ENCODE data around the gene SLITRK2.

The SLITRK2 gene, protein sequence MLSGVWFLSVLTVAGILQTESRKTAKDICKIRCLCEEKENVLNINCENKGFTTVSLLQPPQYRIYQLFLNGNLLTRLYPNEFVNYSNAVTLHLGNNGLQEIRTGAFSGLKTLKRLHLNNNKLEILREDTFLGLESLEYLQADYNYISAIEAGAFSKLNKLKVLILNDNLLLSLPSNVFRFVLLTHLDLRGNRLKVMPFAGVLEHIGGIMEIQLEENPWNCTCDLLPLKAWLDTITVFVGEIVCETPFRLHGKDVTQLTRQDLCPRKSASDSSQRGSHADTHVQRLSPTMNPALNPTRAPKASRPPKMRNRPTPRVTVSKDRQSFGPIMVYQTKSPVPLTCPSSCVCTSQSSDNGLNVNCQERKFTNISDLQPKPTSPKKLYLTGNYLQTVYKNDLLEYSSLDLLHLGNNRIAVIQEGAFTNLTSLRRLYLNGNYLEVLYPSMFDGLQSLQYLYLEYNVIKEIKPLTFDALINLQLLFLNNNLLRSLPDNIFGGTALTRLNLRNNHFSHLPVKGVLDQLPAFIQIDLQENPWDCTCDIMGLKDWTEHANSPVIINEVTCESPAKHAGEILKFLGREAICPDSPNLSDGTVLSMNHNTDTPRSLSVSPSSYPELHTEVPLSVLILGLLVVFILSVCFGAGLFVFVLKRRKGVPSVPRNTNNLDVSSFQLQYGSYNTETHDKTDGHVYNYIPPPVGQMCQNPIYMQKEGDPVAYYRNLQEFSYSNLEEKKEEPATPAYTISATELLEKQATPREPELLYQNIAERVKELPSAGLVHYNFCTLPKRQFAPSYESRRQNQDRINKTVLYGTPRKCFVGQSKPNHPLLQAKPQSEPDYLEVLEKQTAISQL

DNA sequence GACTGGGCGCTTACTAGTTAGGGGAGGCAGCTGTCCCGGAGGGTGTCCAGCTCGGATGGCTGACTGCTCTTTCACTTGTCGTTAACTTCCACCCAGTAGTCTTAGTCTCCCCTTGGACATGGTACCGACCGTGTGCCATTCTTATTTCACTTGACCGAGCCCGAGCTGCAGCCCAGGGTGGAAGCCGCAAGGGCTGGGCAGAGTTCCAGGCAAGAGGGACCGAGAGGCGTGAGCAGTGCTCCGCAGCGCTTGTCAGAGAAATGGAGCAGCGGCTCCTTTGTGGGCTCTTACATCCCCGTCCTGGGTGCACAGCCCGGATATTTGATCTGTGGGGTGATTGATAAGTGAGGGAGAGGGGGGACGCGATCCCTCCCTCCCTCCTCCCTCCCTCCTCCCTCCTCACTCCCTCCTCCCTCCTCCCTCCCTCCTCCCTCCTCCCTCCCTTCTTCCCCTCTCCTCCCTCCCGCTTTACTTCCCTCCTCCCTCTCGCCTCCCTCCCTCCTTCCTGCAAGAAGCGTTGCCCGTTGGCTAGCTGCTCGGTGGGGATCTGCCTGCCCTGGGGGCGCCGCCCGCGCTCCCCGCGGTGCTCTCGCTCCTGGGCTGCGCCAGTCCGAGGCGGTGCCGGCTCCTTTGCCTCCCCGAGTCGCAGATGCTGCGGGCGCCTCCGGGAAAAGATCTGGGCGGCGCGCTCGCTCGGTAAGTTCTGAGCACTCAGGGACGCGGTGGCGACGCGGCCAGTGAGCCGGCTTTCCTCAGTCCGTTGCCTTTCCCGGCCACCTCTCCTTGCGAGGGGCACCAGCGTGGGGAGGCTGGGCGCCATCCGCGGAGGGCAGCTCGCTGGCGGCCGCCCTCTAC is at the start of gene SLITRK2:
TSS of gene SLITRK2 (plus strand) at position 499 of the 855 bp plus-strand sequence. CDS start 4,597 bp downstream, outside the sequence.
- DNase-seq (ENCODE audit: extremely low read depth in 1 of 2, low read depth in 1 of 2) = no peak

DNA sequence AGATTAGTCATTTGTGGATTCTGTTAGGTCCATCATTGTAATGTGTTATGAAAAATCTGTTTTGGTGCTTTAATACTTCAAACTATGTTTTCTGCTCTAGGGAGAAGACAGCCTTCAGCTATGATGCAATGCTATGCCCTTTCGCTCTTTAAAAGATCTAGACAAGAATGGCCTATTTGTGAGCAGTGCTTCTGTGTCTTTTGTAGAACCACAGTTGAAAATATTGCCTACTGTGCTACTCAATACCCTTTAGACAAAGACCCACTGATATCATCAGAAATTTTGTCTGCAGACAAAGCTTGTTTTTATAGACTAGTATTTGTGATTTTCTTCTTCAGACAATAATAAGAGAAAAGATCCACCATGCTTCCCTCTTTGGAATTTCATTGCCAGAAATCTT is 44.6 kb upstream of the SLITRK2 start:
- no peak for DNase-seq (ENCODE audit: extremely low read depth in 1 of 2, low read depth in 1 of 2)

DNA sequence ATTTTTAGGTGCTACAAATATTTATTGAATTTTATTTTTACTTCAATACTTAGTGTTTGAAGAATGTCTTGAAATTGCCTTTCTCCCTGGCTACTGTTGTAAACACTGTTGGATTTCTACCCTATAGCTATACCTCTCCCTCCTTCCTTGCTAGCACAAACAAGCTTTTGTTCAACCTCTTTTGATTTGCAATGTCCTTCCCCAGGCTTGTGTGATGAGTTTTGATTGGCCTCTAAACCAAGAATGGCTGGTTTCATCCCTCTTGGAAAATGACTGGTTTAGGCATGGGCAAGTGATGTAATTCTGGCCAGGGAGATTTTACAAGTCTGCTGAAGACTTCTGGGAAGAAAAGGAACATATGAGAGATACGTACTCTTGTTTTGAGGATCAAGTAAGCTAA is 25.3 kb upstream of the SLITRK2 start:
- DNase-seq (ENCODE audit: extremely low read depth in 1 of 2, low read depth in 1 of 2) = no peak

DNA sequence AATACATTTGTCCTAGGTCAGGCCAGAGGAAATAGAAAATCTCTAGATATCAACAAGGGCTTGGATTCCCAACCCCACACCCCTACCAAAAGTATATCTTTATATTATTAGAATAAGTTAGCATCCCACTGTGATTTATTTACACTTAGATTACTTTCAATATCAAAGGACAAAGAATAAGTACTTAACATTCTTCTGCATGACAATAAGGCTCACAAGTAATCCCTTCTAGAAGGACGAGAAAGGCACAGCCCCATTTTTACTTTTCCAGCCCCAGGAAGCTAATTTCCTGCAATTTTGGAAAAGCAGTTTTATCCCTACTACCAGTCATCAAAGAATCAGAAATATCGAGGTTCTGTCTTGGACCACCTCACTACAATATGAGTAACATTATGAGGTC is 14.1 kb upstream of the SLITRK2 start:
- DNase-seq (ENCODE audit: extremely low read depth in 1 of 2, low read depth in 1 of 2) = no peak

DNA sequence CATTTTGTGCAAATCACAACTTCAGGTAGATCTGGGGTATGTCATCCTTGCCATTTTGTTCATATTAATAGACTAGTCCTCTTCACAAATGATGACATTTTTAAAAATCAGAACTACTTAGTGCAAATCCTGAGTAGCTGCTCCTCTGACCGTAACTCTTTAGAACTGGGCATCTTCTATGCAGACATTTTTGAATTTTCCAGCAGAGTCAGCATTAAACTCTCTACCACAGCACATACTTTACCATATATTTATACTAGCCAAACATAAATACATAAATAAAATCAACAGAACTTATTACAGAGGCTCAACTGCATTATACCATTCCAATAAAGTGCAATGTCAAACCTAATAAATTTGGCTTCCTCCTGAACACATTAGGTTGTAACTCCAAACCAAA is 4.5 kb upstream of the SLITRK2 start:
- DNase-seq (ENCODE audit: extremely low read depth in 1 of 2, low read depth in 1 of 2) = no peak

DNA sequence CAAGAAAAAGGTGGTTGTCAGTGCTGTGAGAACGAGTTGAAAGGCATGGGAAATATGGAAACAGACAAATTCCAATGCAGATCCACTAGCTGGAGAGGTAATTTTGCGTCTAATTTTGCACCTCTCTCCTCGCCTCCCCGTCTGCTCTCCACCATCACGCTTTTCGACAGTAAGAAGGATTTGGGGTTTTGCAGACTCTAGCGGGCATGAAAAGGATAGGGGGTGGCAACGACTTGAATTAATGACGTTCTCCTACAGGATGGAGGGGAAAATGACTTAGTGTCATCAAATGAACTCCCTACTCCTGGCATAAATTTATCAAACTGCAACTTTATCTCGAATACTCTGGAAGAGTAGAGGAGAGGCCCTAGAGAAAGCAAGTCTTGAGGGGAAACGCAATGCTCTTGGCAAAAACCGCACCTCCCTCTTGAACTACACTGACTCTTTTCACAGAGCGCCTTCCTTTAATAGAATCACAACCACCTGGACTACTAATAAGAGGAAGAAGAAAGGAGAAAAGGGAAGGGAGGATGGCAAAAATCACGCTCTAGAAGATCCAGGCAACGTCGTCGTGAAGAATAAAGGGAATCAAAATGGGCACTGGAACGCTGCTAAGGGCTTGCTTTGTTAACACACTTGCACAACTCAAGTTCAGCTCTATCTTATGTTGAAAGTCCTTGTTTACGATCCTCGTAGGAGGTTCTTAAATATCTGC is 871 bp upstream of the SLITRK2 start:
- no peak for DNase-seq (ENCODE audit: extremely low read depth in 1 of 2, low read depth in 1 of 2)

DNA sequence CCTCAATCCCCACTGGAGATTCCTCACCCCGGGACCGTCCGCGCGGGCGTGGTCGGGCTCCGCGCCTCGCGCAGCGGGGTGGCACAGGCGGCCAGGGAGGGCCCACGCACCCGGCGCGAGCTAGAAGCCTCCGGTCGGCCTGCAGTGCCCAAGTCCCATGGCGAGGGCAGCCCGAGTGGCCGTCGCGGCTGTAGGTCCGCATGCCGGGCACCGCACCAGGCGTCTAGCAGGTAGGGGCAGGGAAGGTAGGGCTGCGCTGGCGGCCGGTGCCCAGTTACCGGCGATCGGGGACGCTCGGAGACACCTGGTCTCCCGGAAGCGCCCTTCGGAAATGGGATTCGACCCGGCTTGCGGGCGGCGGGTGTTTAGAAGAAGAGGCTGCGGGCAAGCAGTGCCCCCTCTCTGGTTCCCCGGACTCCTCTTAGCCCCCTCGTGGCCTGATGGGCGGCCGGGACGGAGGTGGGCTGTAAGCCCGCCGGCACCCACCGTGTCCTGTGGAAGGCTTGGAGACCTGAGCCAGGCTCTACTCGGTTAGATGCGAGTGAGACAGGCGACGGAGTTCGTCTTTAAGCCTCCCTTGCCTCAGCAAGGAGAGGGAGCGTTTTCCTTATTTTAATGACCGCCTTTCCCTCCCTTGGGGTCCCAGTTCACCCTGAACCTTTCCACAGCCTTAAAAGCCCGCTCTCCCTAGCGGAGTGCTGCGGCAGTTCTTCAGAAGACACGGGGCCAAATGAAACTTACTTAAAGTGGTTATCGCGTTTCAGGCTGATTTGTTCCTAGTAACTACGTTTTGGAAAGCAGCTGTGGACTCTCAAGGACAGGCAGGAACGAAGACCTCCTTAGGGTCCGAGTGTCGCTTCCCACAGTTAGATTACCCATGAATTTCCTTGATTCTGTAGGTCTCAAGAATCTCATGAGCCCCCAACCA is 821 bp downstream of the SLITRK2 start:
- DNase-seq (ENCODE audit: extremely low read depth in 1 of 2, low read depth in 1 of 2) = no peak

DNA sequence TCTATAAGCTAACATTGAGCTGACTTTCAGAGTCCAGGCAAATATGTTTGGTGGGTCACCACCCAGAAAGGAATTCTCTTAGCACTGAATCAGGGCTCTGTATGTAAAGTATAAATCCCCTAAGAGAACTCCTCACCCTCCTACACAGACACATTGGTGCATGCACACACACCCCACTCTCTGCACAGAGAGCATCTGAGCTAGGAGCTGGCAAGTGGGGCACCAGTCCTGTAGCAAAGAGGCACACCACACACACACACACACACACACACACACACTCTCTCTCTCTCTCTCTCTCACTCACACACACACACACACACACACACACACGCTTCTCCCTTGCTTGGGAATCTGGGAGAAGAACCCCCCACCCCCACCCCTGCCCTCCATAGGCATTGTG is 3.2 kb downstream of the SLITRK2 start:
- no peak for DNase-seq (ENCODE audit: extremely low read depth in 1 of 2, low read depth in 1 of 2)

DNA sequence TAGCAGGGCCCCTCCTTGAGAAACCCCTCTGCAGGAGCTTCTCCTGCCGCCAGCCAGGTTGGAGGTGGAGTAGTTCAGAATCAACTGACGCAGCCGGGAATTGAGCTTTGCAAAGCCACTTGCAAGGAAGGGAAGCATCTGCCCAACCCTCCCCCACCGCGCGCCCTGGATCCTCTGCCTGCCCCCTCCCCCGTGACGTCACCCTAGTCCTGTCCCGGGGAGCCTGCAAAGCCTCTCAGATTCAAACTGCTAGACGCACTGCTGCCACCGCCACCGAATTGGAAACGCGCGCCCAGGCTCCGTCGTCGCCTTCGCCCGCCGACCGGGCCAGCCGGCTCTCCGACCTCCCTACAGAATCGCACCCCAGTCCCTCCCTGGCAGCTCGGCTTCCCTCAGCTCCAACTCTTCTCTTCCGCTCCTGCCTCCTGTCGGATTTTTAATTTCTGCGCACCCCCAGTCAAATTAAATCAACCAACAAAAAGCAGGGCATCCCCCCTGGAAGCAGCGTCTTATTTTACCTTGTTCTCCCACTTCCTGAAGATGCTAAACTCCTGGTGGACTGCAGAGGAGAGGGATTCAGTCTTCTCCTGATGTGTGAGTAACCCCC is 3.8 kb downstream of the SLITRK2 start:
- no peak for DNase-seq (ENCODE audit: extremely low read depth in 1 of 2, low read depth in 1 of 2)

DNA sequence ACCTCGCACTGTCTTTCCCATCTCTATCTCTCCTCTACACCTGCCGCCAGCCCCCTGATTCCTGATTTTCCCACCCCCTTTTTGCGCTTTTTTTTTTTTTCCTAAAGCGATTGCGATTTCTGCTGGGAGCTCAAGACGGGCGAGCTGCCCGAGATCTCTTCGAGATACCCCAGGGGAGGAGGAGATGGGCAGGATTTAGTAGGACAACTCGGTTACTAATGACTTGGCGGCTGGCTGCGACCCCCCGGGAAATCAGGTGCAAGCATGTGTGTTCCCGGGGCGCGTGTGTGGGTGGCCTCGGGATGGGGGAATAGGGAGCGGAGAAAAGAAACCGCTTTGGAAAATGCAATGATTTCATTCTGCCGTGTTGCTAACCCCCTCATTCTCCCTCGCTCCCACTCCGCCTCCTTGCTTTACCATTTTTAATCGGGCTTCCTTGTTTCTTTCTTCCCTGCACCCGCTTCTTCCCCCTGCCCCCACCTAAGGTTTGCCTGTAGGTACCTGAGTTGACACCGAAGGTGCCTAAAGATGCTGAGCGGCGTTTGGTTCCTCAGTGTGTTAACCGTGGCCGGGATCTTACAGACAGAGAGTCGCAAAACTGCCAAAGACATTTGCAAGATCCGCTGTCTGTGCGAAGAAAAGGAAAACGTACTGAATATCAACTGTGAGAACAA is 4.4 kb downstream of the SLITRK2 start:
- DNase-seq (ENCODE audit: extremely low read depth in 1 of 2, low read depth in 1 of 2) = no peak

DNA sequence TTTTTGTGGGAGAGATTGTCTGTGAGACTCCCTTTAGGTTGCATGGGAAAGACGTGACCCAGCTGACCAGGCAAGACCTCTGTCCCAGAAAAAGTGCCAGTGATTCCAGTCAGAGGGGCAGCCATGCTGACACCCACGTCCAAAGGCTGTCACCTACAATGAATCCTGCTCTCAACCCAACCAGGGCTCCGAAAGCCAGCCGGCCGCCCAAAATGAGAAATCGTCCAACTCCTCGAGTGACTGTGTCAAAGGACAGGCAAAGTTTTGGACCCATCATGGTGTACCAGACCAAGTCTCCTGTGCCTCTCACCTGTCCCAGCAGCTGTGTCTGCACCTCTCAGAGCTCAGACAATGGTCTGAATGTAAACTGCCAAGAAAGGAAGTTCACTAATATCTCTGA is 5.5 kb downstream of the SLITRK2 start:
- DNase-seq (ENCODE audit: extremely low read depth in 1 of 2, low read depth in 1 of 2) = no peak

DNA sequence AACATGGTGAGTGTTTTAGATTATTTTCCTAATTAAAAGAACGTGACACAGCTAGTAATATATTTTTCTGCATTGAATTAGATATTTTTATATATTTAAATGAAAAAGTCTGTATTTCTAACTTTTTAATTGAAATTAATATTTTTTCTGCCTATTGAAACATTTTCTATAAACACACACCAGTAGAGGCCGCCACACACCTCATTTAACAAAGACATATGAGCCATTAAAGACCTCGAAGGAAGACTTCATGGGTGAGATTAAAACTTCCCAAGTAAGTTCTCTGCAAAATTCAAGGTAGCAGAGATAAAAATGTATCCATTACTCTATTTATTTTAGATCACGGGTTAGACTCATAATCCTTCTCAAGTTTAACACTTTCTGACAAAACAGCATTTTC is 8.3 kb downstream of the SLITRK2 start:
- no peak for DNase-seq (ENCODE audit: extremely low read depth in 1 of 2, low read depth in 1 of 2)

DNA sequence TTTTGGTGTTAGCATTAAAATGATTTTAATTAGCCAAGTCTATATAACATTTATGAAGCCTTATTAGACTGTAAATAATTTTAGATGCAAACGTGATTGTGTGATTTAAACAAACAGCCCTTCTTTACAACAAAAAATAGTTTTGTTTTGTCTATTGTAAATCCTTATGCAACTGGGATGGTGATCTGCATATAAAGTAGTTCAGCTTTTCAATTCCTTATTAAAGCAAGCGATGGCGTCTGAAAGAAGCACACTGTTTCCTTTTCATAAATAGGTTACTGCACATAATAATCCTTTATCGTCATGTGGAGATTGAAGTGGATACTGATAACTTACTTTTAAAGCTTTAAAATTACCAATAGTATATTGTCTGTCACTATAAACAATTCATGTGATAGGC is 8.8 kb downstream of the SLITRK2 start:
- DNase-seq (ENCODE audit: extremely low read depth in 1 of 2, low read depth in 1 of 2) = no peak

DNA sequence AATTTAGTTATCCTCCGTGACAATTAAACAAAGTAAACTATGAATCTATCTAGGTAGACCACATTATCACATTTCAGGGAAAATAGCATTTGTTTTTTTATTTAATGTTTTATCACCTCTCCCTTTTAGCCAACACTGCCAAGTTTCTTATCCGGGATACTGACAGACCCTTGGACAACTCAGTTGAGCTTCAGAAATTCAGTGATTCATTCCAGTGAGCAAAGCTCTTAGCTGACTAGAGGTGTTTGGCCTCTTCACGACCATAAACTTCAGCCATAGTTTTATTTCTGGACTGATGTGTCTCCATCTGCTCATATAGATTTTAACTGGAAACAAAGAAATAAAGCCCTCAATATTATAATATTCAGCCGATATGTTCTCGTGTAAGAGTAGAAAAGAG is 15.2 kb downstream of the SLITRK2 start:
- no peak for DNase-seq (ENCODE audit: extremely low read depth in 1 of 2, low read depth in 1 of 2)

DNA sequence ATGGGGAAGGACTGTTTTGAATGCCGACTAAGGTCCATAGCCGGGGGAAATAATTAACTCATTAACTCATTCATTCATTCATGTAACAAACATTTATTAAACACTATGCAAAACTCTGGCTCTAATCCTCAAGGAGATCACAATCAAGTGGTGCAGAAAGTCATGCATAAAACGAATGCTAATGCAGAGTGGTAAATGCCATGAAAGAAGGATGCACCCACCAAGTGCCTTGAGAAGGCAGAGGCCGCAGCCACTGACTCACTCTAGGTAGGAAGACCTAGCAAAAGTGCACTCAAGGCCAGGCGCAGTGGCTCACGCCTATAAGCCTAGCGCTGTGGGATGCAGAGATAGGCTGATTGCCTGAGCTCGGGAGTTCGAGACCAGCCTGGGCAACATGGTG is 22.9 kb downstream of the SLITRK2 start:
- DNase-seq (ENCODE audit: extremely low read depth in 1 of 2, low read depth in 1 of 2) = no peak

DNA sequence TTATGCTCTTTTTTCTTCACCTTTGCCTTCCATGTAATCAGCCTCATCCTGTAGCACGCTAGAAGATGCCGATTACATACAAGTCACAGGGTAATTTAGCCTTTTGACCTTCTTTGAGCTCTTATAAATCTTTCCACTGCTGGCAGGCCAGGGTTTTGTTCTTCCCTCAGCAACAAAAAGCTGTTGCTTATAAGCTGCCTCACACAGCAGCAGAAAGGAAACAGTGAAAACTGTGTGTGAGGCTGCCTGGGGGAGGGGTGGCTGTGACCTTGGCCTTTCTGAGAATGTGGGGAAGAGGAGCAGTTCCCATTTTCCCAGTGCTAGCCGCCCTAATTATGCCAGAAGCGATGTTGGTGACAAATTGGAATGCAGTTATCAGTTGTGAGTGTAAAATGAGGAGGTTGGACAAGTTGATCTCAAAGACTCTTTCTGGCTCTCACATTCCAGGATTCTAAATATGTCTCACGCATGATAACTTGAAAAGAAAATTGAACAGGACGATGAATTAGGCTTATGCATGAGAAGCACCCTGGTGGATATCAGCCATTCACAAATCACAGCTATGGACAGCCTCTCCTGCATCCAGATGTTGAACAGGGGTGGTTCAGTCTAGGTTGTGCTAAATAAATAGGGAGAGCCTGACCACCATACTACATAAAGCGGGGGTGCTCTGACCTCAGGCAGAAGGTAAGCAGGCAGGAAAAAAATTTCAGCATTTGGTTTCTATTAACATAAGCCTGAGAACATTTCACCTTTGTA is 25.7 kb downstream of the SLITRK2 start:
- DNase-seq (ENCODE audit: extremely low read depth in 1 of 2, low read depth in 1 of 2) = no peak

DNA sequence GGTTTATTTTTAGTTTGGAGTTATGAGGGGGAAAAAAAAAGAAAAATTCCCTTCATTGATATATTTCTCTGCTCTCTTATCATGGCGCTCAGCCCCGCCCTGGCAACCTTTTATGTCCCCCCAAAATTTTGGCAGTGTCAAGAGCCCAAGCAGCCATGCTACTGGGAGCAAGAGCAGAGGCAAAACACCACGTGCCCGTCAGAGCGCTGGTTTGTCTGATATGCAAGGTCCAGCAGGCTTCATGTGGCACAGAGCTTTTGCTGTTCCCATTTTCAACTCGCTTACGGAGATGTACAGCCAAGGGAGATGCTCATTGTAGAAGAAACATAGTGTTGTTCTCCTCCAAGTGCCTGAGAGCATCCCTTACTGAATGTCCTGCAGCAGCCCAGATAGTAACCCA is 27.3 kb downstream of the SLITRK2 start:
- DNase-seq (ENCODE audit: extremely low read depth in 1 of 2, low read depth in 1 of 2) = no peak

DNA sequence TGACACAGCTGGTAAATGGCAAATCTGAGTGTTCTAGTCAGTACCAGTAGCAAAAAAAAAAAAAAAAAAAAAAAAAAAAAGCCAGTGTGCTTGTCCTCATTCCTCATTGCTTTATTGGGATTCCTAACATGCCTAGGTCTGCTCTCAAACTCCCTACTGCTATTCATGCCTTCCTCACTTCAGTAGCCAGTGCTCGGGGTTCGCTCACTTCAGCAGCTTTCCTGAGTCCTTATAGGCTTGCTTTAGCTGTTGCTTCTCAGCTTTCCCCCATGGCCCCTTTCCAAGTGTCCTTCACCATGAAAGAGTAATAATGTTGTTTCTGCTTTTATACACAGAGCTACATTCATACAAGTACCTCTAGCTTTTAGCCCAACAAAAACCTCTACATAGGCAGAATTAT is 30.8 kb downstream of the SLITRK2 start:
- DNase-seq (ENCODE audit: extremely low read depth in 1 of 2, low read depth in 1 of 2) = no peak
